Testis (tissue), 3 donors: ENCODE data around the gene LIN52. TPM values are rescaled to one million over a fixed set of nuclear protein-coding genes. Genes with fewer than 3 reads are reported as not detected.

Experiments
- DNase-seq: peaks from one replicate; pipeline ENCODE4 v3.0.0-alpha.2; 2019
- H3K27ac ChIP-seq, 2 donors: fragments of 200-600 bp; sonication (generic); one replicate each; pipeline ENCODE4 v1.5.1; 2019
- H3K27me3 ChIP-seq: fragments of 200-600 bp; sonication (generic); one replicate; pipeline ENCODE4 v1.5.1; 2019
- H3K36me3 ChIP-seq: fragments of 200-600 bp; sonication (generic); one replicate; pipeline ENCODE4 v1.5.1; 2017; ENCODE audit warnings: low read depth; ENCODE audit errors: missing control alignments
- H3K4me1 ChIP-seq: fragments of 200-600 bp; sonication (generic); one replicate; pipeline ENCODE4 v1.5.1; 2019
- H3K4me3 ChIP-seq, 2 donors: fragments of 200-600 bp; sonication (generic); one replicate each; pipeline ENCODE4 v1.5.1; 2017 to 2019
- H3K9me3 ChIP-seq: fragments of 200-600 bp; sonication (generic); one replicate; pipeline ENCODE4 v1.5.1; 2017
- CTCF ChIP-seq, 3 experiments: fragments of 450-650 bp in 2 of 3; fragments of 200-600 bp in 1 of 3; sonication (generic) in 1 of 3; IDR thresholded peaks; one replicate each; pipeline ENCODE4 v1.5.1; 2016 to 2019; ENCODE audit warnings: antibody characterized with exemption in 3 of 3, mild to moderate bottlenecking in 2 of 3, moderate library complexity in 1 of 3
- POLR2A ChIP-seq: fragments of 450-650 bp; IDR thresholded peaks from one replicate; pipeline ENCODE4 v1.6.1; 2017; ENCODE audit warnings: antibody characterized with exemption, mild to moderate bottlenecking, moderate library complexity
- WGBS, 2 donors: methylation state at CpG; one replicate each; pipeline ENCODE4 v1.1.5; 2018; 5-methylcytosine and 5-hydroxymethylcytosine counted together
- intact Hi-C: fragments of 100-400 bp; cut with DNase I; formaldehyde crosslinking; loops from one replicate; pipeline ENCODE4 v1.15.1; 2023; ENCODE audit warnings: low total_unique reads
- polyA plus RNA-seq: library from polyadenylated mRNA; stranded (reverse); fragments of 350-450 nt; fragmentation: Illumina TruSeq; extraction: RNeasy Lipid Tissue Mini Kit (QIAGEN cat#74804); gene quantifications from one replicate; pipeline ENCODE4 v1.2.3, GENCODE V29; 2014; ENCODE audit warnings: low read depth, low replicate concordance; ENCODE audit not compliant: insufficient read depth
- total RNA-seq, 2 donors: library from RNA; depleted of rRNA; stranded (reverse); fragments of >200 nt; gene quantifications; one replicate each; pipeline ENCODE4 v1.2.3, GENCODE V29; 2016

Gene LIN52
- total and polyA plus RNA-seq, 3 donors from 2014 or later, result 13.8 to 21.7 (median 18.9) TPM

GRCh38 chr14:74195623-74196022 is 110.9 kb downstream of the LIN52 start:
- H3K27me3 ChIP-seq, result no peaks in the 10 kb centered on the region
- intact Hi-C loops, result no loop called here
- no peak overlapping the region for H3K4me3 ChIP-seq
- H3K9me3 ChIP-seq, result no peaks in the 10 kb centered on the region
- no peaks in the 10 kb centered on the region for H3K36me3 ChIP-seq
- TF ChIP-seq CTCF (IDR thresholded peaks at IDR 0.05) (no peak), POLR2A (no peak)
- H3K4me1 ChIP-seq, result no peaks in the 10 kb centered on the region
- no peak overlapping the region for H3K27ac ChIP-seq
- 91 to 94% methylated on average over 7 of the region's 7 CpGs for WGBS, 2 donors
- DNase-seq, result no peak

- no peaks in the 10 kb centered on the region for H3K9me3 ChIP-seq
- H3K27ac ChIP-seq, result no peak overlapping the region
- no peak for TF ChIP-seq CTCF (IDR thresholded peaks at IDR 0.05)
- TF ChIP-seq POLR2A, result no peak
- H3K4me1 ChIP-seq, result no peaks in the 10 kb centered on the region
- H3K4me3 ChIP-seq, result no peak overlapping the region
- intact Hi-C loops, result no loop called here
- 93% methylated on average over 7 of the region's 7 CpGs for WGBS, 2 donors
- no peak for DNase-seq
- H3K27me3 ChIP-seq, result no peaks in the 10 kb centered on the region
- no peaks in the 10 kb centered on the region for H3K36me3 ChIP-seq
Observed at GRCh38 chr14:74198441-74199234, 113.9 kb downstream of the LIN52 start.

- Histone ChIP-seq H3K27me3 (no peaks in the 10 kb centered on the region), H3K4me3 (no peak overlapping the region), H3K36me3 (no peaks in the 10 kb centered on the region), H3K4me1 (no peaks in the 10 kb centered on the region), H3K9me3 (no peaks in the 10 kb centered on the region), H3K27ac (no peak overlapping the region)
- no peak for TF ChIP-seq POLR2A
- TF ChIP-seq CTCF (IDR thresholded peaks at IDR 0.05), result no peak
- intact Hi-C loops, result no loop called here
- DNase-seq, result no peak
Observed at GRCh38 chr14:74202113-74202512, 117.4 kb downstream of the LIN52 start.

GRCh38 chr14:74203639-74204038 is 118.9 kb downstream of the LIN52 start:
- Histone ChIP-seq H3K9me3 (no peaks in the 10 kb centered on the region), H3K27ac (no peak overlapping the region), H3K27me3 (no peaks in the 10 kb centered on the region), H3K36me3 (no peaks in the 10 kb centered on the region), H3K4me3 (no peak overlapping the region), H3K4me1 (no peaks in the 10 kb centered on the region)
- WGBS, 2 donors, result 86 to 95% methylated on average over 8 of the region's 8 CpGs
- TF ChIP-seq CTCF (IDR thresholded peaks at IDR 0.05) (no peak), POLR2A (no peak)
- DNase-seq, result no peak
- intact Hi-C loops, result no loop called here

- Histone ChIP-seq H3K36me3 (no peaks in the 10 kb centered on the region), H3K9me3 (no peaks in the 10 kb centered on the region), H3K27ac (no peak overlapping the region), H3K4me1 (no peaks in the 10 kb centered on the region), H3K27me3 (no peaks in the 10 kb centered on the region), H3K4me3 (no peak overlapping the region)
- TF ChIP-seq POLR2A, result no peak
- no peak for TF ChIP-seq CTCF (IDR thresholded peaks at IDR 0.05)
- intact Hi-C loops, result no loop called here
- 92 to 94% methylated on average over 6 of the region's 6 CpGs for WGBS, 2 donors
- no peak for DNase-seq
Observed at GRCh38 chr14:74204491-74204890, 119.7 kb downstream of the LIN52 start.
